Progenitor cell of endocrine pancreas (in vitro differentiated cells): Measurements from ENCODE around the gene MAP3K10. TPM values are rescaled to one million over a fixed set of nuclear protein-coding genes. Genes with fewer than 3 reads are reported as not detected.

Source experiments
- DNase-seq: peaks from one replicate; pipeline ENCODE4 v3.0.0; 2021; ENCODE audit warnings: low spot score; ENCODE audit not compliant: unreplicated experiment
- H3K27ac Mint-ChIP-seq: 2 replicates; pipeline ENCODE4 v1.8.0; 2021; ENCODE audit warnings: mild to moderate bottlenecking, moderate library complexity, mixed read lengths
- H3K27me3 Mint-ChIP-seq: 2 replicates; pipeline ENCODE4 v1.8.0; 2021; ENCODE audit warnings: mixed read lengths
- H3K36me3 Mint-ChIP-seq: 2 replicates; pipeline ENCODE4 v1.8.0; 2022; ENCODE audit warnings: mixed read lengths; ENCODE audit not compliant: insufficient read depth
- H3K4me1 Mint-ChIP-seq: 2 replicates; pipeline ENCODE4 v1.8.0; 2021; ENCODE audit warnings: low read depth, mixed read lengths
- H3K4me3 Mint-ChIP-seq: 2 replicates; pipeline ENCODE4 v1.8.0; 2021; ENCODE audit warnings: low read depth, mild to moderate bottlenecking, moderate library complexity, mixed read lengths
- H3K9me3 Mint-ChIP-seq: 2 replicates; pipeline ENCODE4 v1.8.0; 2021; ENCODE audit warnings: low read depth, mixed read lengths
- CTCF ChIP-seq: fragments of 200-600 bp; sonication (generic); IDR thresholded peaks from one replicate; pipeline ENCODE4 v1.5.0; 2021; ENCODE audit warnings: antibody characterized with exemption, mild to moderate bottlenecking; ENCODE audit not compliant: unreplicated experiment
- total RNA-seq: library from RNA; stranded (reverse); gene quantifications from 2 replicates; pipeline ENCODE4 v1.2.1, GENCODE V29; 2021

MAP3K10 gene
- total RNA-seq, 1 donor from 2014 or later = 35.3 TPM

DNA sequence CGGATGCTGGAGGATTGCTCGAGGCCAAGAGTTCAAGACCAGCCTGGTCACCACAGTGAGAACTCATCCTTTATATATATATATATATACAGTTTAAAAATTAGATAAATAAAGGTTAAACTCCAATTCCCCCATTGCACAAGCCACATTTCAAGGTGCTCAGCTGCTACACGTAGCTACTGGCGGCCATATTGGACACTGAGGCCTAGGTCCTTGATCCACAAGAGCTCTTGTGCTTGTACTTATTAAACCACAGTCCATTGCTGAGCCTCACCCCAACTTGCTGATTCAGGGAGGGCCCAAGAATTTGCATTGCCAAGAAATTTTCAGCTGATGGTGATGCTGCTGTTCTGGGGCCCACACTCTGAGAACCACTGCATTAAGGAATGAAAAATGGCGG, 17.4 kb downstream of the MAP3K10 start:
- peaks cover 13% of the 10 kb centered on the region for H3K36me3 Mint-ChIP-seq

GRCh38 chr19:40210889-40211288, 19.7 kb downstream of the MAP3K10 start:
- TF ChIP-seq CTCF = no peak
- Mint-ChIP-seq H3K27me3 (peaks cover 2% of the 10 kb centered on the region), H3K4me1 (no peaks in the 10 kb centered on the region), H3K27ac (no peak overlapping the region), H3K4me3 (no peak overlapping the region), H3K9me3 (no peaks in the 10 kb centered on the region), H3K36me3 (peaks cover 10% of the 10 kb centered on the region)
- DNase-seq = no peak

More for the DNA sequence above, 17.4 kb downstream of the MAP3K10 start:
- Mint-ChIP-seq H3K4me3 (no peak overlapping the region), H3K27me3 (no peaks in the 10 kb centered on the region), H3K4me1 (no peaks in the 10 kb centered on the region), H3K9me3 (no peaks in the 10 kb centered on the region), H3K27ac (no peak overlapping the region)
- DNase-seq = no peak
- no peak for TF ChIP-seq CTCF

- Mint-ChIP-seq H3K9me3 (no peaks in the 10 kb centered on the region), H3K36me3 (peaks cover 9% of the 10 kb centered on the region), H3K27ac (no peak overlapping the region), H3K27me3 (peaks cover 17% of the 10 kb centered on the region), H3K4me1 (peaks cover 3% of the 10 kb centered on the region), H3K4me3 (no peak overlapping the region)
- TF ChIP-seq CTCF = no peak
- no peak for DNase-seq
Observed at GRCh38 chr19:40213251-40213829, 22.1 kb downstream of the MAP3K10 start.

- peaks cover 24% of the 10 kb centered on the region for H3K27me3 Mint-ChIP-seq
- H3K27ac Mint-ChIP-seq = no peak overlapping the region
- no peak for DNase-seq
- no peak overlapping the region for H3K4me3 Mint-ChIP-seq
- TF ChIP-seq CTCF = no peak
- no peaks in the 10 kb centered on the region for H3K9me3 Mint-ChIP-seq
- peaks cover 3% of the 10 kb centered on the region for H3K4me1 Mint-ChIP-seq
- H3K36me3 Mint-ChIP-seq = peaks cover 9% of the 10 kb centered on the region
Observed at GRCh38 chr19:40213882-40214570, 22.8 kb downstream of the MAP3K10 start.

DNA sequence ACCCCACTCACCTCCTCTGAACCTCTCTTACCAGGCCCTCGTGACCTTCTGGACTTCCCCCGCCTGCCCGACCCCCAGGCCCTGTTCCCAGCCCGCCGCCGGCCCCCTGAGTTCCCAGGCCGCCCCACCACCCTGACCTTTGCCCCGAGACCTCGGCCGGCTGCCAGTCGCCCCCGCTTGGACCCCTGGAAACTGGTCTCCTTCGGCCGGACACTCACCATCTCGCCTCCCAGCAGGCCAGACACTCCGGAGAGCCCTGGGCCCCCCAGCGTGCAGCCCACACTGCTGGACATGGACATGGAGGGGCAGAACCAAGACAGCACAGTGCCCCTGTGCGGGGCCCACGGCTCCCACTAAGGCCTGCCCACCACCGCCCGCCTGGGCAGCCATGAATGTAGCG, 23.7 kb downstream of the MAP3K10 start:
- H3K4me1 Mint-ChIP-seq = peaks cover 3% of the 10 kb centered on the region
- TF ChIP-seq CTCF = no peak
- H3K27me3 Mint-ChIP-seq = peaks cover 33% of the 10 kb centered on the region
- H3K9me3 Mint-ChIP-seq = no peaks in the 10 kb centered on the region
- DNase-seq = no peak
- no peak overlapping the region for H3K27ac Mint-ChIP-seq
- H3K36me3 Mint-ChIP-seq = peaks cover 7% of the 10 kb centered on the region
- no peak overlapping the region for H3K4me3 Mint-ChIP-seq
